Activated naive CD4-positive, alpha-beta T cell (primary cell): ENCODE results near the gene PFN2.
"Not testable (repeated sequence)": the region's sequence is repeated elsewhere in the genome, so short reads cannot be mapped to it uniquely, and the experiment has no call there.

Experiments used
- DNase-seq, 4 experiments: peaks; one replicate each; lab custom pipeline; 2025; lab: John Stamatoyannopoulos, UW

Gene PFN2

GRCh38 chr3:149970716-149971402 lies at the start of gene PFN2:
PFN2 (minus strand) TSS chr3:149970895; CDS start chr3:149970856, 39 bp downstream.
- peak; percentile 15 to 58 (median 19) for DNase-seq

GRCh38 chr3:150015901-150016300 lies 45.2 kb upstream of the PFN2 start:
- DNase-seq: no peak

GRCh38 chr3:150014782-150015181 lies 44.1 kb upstream of the PFN2 start:
- DNase-seq: no peak

GRCh38 chr3:150013801-150014200 lies 43.1 kb upstream of the PFN2 start:
- no peak for DNase-seq

GRCh38 chr3:150006794-150007193 lies 36.1 kb upstream of the PFN2 start:
- DNase-seq: no peak

GRCh38 chr3:150005243-150006112 lies 34.8 kb upstream of the PFN2 start:
- no peak for DNase-seq

GRCh38 chr3:150000641-150001040 lies 29.9 kb upstream of the PFN2 start:
- DNase-seq: no peak

- DNase-seq: no peak
These were observed 28.7 kb upstream of the PFN2 start for GRCh38 chr3:149999421-149999820.

- no peak for DNase-seq
These were observed 28.3 kb upstream of the PFN2 start for GRCh38 chr3:149998946-149999345.

GRCh38 chr3:149992416-149993058 lies 21.8 kb upstream of the PFN2 start:
- DNase-seq: no peak

GRCh38 chr3:149990423-149990948 lies 19.8 kb upstream of the PFN2 start:
- no peak for DNase-seq

GRCh38 chr3:149989307-149989706 lies 18.6 kb upstream of the PFN2 start:
- DNase-seq: no peak

GRCh38 chr3:149983628-149984027 lies 12.9 kb upstream of the PFN2 start:
- DNase-seq: no peak

- not testable (repeated sequence) for DNase-seq
These were observed 12.4 kb upstream of the PFN2 start for GRCh38 chr3:149983053-149983452.

- DNase-seq: not testable (repeated sequence)
These were observed 11.3 kb upstream of the PFN2 start for GRCh38 chr3:149981979-149982378.

- no peak for DNase-seq
These were observed 6.7 kb upstream of the PFN2 start for GRCh38 chr3:149977386-149977785.

- no peak for DNase-seq
These were observed 5.2 kb upstream of the PFN2 start for GRCh38 chr3:149975919-149976318.

- DNase-seq: peak in 1 of 4 experiments; percentile 16
These were observed 844 bp upstream of the PFN2 start for GRCh38 chr3:149971403-149972075.

GRCh38 chr3:149969940-149970715 lies 567 bp downstream of the PFN2 start:
- DNase-seq: peak; percentile 5 to 70 (median 43)

GRCh38 chr3:149969110-149969939 lies 1.4 kb downstream of the PFN2 start:
- DNase-seq: no peak
